HG03558 (cell line): ENCODE data around the gene AIFM2.

ENCODE experiments used
- ATAC-seq: cut with Tn5 transposase; IDR thresholded peaks from one replicate; pipeline ENCODE4 v1.9.1; 2021; ENCODE audit warnings: moderate number of reproducible peaks; ENCODE audit not compliant: unreplicated experiment; ENCODE audit errors: extremely low read depth

The AIFM2 gene

DNA sequence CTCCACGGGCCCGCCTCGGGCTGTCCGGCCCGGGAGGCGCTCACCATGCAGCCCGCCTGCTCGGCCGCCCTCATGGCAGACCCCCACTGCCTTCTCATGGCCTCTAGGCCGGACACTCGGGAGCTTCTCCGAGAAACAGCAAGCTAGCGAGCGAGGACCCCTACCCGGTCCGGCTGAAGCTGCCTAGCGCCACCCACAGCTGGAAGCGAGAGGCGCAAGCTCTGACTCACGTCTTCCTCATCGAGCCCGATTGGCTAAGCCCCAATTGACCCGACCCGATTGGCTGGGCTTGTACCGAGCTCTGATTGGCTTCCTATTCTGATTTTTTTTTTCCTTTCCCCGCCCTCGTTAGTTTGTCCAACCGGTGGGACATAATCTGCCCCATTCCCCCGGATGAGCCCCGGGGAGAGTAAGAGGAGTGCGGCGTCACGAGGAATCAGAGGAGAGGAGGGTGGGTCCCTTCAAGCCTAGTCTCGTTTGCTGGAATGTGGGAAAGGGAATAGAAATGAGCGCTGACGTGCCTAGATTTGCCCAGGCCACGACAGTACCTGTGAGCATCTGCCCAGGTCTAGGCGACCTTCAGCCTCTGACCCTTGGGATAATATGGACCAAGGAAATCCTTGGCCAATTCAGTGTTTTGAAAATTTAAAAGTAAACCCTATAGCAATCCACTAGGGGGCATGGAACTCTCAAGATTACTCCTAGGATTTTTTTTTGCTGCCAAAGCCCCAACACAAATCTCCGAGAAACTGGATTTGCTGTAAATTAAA, 14.0 kb upstream of the AIFM2 start, which contains the start of gene TYSND1:
Gene TYSND1, minus strand, starts transcription at position 212 of the 770 bp plus-strand sequence. Its CDS starts 114 bp downstream, at position 98.
- peak; percentile 93 for ATAC-seq

DNA sequence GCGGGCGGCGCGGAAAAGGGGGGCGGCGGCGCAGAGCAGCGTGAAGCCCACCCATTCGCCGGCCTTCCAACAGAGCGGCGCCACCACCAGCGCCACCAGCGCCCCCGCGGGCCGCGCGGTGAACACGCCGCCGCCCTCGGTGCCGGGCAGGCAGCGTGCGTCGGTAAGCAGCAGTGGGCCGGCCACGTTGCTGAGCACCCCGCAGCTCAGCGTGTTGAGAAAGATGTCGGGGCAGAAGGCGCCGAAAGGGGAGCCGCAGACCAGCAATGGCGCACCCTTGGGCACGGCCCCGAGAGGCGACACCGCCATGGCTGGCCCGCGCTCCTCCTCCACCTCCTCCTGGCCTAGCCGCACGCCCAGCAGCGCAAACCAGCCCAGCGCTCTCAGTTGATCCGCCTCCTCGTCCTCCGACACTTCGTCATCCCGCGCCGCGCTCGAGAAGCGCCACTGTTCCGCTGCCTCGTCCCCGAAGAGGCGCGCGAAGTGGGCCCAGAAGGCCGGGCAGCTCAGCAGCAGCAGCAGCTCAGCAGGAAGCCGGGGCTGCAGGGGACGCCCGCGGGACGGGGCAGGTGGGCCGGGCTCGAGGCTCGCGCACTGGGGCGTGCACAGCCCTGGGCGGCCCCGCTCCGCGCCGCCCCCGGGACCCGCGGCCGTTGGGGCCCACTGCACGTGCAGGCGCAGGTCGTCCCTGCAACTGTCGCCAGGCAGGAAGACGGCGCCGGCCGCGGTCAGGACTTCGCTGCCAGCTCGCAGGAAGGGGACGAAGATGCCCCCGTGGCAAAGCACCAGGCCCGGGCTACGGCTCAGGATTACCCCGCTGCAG, 13.3 kb upstream of the AIFM2 start:
- ATAC-seq, result peak; percentile 32

DNA sequence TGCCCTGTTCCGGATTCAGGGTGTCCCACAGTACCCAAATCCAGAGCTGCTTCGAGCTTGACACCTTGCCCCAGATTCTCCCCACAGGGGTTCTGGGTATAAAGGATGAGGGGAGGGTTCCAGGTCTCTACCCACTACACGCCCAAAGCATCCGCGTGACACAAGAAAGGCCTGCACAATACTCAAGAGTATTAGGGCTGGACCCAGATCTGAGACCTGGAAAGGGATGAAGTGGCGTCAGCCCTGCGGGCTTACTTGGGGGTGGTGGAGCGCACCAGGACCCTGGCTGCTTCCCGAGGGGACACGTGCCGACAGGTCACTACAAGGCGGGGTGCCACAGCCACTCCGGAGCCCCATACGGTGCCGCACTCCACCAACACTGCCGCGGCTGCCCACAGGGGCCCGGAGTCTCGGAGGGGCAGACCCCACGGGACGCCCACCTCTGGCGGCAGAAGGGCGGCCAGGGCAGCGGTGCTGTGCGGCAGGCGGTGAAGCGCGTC, 12.6 kb upstream of the AIFM2 start:
- ATAC-seq, result no peak

DNA sequence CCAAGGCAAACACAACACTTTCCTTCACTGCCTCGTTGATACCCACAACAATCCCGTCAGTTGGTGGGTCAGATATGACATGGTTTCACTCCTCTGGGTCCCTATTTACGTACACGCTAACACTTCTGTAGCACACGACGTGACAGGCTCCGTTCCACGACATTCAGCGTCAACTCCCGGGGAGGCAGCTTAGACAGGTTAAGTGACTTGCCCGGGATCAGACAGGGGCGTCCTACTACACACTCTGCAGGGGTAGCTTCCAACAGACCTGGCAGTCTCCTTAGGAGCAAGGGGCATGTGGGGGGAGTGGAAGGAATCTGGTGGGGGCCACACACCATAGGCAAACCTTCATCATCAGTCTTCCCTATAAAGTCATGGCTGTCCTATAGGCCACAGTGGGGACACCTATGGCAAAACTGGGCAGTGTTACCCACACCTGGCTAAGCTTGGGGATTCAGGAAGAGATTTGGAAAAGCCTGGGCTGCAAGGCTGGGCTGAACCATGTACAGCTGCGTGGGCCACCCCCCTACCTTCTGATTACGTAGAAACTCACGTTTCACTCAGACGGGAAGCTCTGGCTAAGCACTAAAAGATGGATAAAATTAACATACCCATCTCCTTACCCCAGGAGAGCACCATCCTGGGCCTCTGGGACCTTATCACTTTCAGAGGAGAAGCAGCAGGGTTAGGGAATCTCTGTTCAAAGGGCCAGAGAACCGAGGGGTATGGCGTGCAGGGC, 11.9 kb upstream of the AIFM2 start:
- ATAC-seq, result no peak

DNA sequence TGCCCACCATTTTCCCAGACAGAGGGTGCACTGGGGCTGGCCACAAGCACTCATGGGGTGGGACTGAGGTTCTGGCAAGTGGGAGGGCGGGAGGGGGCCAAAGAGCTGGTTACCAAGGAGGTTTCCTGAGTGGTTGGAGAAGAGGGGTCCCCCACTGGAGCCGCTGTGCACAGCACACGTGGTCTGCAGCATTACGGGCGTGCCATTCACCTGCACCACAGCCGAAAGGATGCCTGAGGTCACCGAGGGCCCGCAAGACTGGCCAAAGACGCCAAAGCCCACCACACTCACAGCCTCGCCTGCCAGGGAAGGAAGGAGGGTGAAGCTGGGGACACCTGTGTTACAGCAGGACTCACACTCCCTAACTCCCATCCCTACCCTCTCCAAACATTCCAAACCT, 9.9 kb upstream of the AIFM2 start:
- no peak for ATAC-seq

DNA sequence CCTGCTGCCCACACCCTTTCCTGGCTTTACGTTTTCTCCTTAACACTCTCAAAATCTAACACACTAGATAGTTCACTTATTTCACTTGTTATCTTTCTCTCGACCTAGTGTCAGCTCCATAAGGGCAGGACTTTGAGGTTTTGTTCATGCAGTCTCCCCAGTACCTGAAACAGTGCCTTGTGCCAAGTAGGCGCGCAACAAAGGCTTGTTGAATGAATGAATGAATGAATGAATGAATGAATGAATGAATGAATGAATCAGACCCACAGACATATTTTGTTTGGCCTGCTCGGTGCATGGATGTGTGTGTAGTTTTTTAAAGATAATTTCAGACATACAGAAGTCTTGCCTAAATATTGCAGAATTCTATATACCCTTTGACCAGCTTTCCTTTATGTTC, 7.7 kb upstream of the AIFM2 start:
- ATAC-seq, result no peak

DNA sequence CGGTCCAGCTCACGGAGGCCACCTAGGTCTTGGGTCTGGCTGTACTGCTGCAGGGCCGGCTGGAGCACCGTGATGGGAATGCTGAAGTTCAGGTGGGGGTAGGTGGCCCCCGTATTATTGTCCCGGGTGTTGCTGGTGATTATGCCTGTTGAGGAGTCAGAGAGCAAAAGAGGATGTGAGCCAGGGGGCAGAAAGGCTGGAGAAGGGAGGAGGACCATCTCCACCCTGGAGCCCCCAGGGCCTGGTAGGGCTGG, 7.3 kb upstream of the AIFM2 start:
- ATAC-seq, result no peak

DNA sequence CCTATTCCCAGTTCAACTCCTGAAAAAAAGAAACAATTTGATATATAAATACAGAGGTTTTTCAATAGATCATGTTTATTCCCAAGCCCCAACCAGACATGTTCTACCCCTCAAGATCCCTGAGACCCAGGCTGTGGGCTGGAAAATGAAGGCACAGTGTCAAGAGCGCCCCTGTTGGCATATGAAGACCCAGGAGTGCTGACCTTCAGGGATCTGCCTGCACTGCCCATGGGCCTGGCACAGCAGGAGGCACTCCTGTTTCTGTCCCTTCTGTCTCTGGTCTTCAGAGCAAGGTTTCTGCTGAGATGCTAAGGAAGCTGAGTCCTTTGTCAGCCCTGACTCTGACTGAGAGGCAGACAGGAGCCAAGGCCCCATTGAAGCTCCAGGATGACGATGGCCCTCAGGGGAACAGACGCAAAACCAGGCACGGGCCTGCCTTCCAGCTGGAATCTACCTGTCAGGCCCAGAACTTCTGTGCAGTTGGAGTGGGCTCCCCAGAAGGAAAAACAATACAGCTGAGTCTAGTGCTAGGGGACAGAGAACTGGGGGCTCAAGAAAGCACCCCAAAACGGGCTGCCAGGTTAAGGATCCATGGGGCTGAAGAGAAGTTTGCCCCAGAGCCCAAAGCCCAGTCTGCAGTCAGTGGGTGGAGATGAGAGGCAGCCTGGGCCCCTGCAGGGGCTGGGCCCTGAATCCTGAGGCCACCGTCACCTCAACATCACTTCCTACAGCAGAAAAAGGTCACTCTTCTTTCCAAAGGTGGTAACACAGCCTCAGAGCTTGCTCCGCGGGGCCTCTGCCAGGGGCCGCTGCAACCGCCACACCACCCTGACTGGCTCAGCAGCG, 6.7 kb upstream of the AIFM2 start:
- ATAC-seq, result no peak

DNA sequence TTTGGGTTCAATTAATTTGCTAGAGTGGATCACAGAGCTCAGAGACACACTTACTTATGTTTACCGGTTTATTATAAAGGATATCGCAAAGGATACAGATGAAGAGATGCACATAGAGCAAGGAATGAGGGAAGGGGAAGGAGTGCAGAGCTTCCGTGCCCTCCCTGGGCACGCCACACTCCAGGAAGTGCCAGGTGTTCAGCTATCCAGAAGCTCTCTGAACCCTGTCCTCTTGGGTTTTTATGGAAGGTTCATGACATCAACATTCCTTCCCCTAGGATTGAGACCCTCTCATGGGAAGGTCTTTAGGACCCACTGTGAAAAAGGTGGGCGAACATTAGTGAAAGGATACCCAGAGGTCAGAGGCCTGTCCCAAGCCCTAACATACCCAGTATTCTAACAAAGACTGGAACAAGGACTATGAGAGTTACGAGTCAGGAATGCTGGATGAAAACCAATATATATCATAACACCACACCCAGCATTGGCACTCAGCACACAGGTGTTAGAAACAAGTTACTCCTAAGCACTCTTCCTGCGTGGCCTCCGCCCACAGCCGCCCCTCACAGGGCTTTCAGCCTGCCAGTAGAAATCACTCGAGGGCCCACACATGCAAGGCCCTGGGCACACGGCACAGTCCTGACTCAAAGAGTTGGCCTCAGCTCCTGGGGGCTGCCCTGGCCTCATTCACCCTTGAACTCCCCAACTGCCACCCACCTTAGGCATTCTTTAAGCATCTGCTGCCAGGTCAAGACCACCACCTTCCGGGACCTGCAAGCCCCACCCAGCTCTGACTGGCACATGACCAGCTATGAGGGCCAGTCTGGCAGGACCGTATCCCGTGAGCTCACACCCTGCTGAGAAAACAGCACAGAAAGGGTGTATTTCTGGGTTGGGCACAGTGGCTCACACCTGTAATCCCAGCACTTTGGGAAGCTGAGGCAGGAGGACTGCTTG, 5.6 kb upstream of the AIFM2 start:
- no peak for ATAC-seq

DNA sequence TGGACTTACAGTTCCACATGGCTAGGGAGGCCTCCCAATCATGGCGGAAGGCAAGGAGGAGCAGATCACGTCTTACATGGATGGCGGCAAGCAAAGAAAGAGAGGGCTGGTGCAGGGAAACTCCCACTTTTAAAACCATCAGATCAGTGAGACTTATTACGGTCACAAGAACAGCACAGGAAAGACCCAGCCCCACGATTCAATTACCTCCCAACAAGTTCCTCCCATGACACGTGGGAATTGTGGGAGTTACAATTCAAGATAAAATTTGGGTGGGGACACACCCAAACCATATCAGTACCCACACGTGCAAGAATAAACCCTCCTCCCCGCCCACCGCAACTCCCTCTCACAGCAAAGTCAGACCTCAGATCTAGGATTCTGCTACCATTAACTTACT, 4.5 kb upstream of the AIFM2 start:
- ATAC-seq, result no peak

DNA sequence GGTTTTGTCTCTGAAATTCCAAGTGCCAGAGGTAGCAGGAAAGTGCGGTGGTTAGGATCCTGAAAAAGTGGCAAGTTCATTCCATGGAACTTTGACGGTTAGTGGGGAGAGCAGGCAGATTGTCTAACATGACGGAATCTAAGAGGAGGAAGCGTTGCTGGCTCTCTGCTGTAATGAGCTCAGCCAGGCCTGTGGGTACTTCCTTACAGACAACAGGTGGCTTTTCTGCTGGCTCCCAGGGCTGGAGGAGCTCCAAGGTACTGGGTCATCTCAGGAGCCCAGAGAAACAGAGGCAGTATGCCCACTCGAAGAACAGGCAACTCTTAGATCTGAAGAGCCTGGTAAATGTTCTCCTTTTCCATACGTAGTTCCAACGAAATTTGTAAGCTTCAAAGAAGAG, 3.1 kb upstream of the AIFM2 start:
- no peak for ATAC-seq

DNA sequence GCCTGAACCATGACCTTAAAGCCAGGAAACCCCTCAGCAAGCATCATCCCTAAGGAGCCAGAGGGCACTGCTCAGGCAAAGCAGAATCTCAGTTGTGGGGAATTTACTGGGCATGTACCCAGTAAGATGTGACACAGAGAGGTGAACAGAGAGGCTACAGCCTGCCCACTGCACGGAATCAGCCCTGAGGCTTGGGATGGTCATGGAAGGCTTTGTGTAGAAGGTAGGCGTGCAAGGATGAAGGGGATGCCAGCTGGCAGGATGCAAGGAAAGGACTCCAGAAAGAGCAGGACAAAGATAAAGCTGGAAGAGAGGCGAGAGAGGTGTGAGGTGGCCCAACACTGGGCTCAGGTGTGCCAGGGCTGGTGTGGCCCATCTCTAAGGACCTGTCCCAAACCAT, 2.4 kb upstream of the AIFM2 start:
- ATAC-seq, result no peak

DNA sequence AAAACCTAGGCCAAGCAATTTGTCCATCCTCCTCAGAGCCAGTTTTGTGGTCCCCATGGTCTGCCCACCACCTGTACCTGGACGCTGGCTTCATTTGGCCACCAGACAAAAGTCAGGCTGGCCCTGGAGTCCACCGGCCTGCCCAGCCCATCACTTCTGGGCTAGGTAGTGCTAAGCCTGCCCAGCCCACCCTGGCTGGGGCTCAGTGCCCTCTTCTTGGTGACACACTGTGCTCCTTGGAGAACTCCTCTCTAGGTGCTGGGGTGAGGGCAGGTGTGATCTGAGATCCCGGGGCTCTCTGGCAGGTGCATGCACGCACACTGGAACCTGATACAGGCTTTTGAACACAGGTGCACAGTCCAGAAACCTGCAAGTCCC, 1.1 kb downstream of the AIFM2 start:
- ATAC-seq, result no peak

DNA sequence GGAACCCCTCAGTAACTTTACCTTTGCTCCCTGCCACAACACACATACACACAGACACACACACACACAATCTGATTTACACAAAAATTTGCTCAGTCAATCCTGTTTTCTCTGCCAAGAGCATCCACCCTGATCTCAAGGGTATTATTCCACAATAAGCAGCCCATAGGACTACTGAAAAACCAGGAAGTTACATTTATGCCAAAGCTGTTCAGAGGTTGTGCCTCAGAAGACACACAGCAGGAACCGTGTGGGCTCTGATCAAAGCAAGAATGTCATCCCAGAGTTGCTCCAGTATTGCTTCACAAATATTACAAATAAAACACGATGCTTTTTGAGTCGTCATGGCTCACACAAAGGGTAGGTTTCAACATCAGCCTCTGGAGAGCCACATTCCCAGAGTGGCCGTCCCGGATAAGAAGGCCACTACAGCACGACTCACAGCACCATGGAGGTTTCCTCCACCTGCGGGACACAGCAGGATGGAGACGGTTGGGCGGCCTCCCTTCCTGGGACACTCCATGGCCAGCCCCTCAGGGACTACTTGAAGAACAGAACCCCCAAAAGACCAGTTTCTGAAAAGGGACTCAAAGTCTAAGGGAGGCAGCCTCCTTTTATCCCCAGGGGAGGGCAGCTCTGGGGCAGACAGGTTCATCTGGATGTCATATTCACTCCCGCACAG, 1.6 kb downstream of the AIFM2 start:
- ATAC-seq, result no peak

DNA sequence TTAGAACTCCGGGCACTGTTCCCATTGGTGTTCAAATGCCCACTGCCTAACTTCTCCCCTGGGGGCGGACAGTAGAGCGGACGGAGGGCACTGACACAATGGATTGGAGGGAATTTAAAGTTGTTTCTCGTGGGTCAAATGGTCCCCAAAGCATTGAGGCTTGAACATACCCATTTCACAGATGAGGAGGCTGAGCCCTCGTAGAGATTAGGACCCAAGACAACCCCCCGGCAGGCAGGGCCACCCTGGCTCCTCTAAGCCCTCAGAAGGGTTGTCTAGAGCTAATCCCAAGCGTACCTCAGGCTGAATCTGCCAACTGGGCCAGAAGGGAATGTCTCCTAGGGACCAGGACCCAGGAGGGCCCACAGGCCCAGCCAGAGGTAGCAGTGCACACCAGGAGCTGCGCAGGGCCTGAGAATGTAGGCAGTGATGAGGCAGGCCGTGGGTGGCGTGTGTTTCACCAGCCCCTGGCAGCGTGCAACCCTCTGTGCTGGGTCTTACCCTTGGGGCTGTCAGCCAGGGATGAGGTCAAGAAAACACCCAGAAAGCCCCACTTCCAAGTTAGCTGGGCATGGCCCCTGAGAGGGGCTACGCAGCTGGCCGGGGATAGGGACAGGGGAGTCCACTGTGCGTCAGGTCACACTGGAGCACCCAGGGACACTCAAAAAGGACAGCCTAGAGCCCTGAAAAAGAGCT, 5.8 kb downstream of the AIFM2 start:
- no peak for ATAC-seq

DNA sequence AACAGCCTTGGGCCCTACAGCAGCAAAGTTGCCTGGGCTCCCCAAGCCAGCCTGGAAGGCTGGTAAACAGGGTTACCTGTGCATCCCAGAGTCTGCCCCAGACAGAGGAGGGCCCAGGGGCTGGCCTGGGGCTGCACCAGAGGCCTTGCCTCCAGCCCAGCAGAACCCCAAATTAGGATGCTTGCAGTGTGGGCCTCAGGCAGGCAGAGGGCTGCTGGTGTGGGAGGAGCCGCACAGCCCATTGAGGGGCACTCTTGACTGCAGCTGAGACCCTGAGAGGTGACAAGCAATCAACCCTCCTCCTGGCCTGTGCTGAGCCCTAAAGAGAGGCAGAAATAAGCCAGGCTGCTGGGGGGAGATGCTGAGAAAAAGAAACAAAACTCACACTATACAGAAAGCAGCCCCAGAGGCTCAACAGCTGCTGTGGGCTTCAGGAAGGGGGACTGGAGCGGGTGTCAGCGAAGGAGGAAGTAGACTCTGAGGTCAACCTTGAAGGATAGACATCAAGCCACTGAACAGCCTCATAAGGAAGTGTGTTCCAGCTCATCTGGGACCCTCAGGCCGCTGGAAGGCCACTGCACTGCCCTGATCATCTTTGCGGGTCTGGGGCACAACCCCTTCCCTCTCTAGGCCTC, 6.6 kb downstream of the AIFM2 start:
- no peak for ATAC-seq

DNA sequence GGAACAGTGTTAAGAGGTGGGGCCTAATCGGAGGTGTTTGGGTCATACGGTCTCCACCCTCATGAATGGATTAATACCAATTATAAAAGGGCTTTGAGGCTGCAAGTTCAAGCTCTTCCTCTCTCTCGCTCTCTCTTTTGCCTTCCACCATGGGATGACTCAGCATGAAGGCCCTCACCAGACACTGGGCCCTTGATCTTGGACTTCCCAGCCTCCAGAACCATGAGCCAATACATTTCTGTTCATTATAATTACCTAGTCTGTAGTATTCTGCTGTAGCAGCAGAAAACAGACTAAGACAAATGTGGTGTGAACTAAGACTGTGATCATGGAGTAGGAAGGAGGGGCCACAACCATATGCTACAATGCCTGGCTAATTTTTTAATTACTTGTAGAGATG, 7.7 kb downstream of the AIFM2 start:
- no peak for ATAC-seq

DNA sequence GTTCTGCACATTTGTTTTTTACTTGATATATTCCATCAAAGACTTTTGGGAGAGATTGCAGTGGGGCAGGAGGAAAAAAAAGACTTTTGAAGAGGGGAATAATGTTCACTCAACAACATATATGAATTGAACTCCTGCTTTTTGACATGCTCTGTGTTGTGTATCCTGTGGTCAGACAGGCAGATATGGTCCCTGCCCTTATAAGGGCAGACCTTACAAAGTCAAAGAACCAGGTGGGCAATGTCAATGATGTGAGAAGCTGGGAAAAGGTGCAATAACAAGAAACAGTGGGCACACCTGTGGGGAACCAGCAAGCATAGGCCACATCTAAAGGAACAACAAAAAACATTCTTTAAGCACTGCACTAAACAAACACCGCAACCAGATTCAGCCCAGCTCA, 8.2 kb downstream of the AIFM2 start:
- no peak for ATAC-seq
